GM19395 (cell line): Measurements from ENCODE around the gene PRCC.
"Not testable (repeated sequence)": the region's sequence is repeated elsewhere in the genome, so short reads cannot be mapped to it uniquely, and the experiment has no call there.

ENCODE experiments used
- ATAC-seq: cut with Tn5 transposase; IDR thresholded peaks from one replicate; pipeline ENCODE4 v1.9.1; 2021; ENCODE audit warnings: mild to moderate bottlenecking, moderate library complexity; ENCODE audit not compliant: unreplicated experiment

PRCC gene

GRCh38 chr1:156744344-156744743 is 23.0 kb upstream of the PRCC start:
- no peak for ATAC-seq

GRCh38 chr1:156744786-156745419 is 22.4 kb upstream of the PRCC start:
- no peak for ATAC-seq

GRCh38 chr1:156745881-156746280 is 21.5 kb upstream of the PRCC start:
- ATAC-seq: no peak

GRCh38 chr1:156746406-156746727 is 21.0 kb upstream of the PRCC start:
- ATAC-seq: no peak

GRCh38 chr1:156746728-156747631 is 20.4 kb upstream of the PRCC start:
- no peak for ATAC-seq

- ATAC-seq: no peak
Observed at GRCh38 chr1:156747742-156748669, 19.3 kb upstream of the PRCC start.

- no peak for ATAC-seq
Observed at GRCh38 chr1:156748670-156749418, 18.5 kb upstream of the PRCC start.

GRCh38 chr1:156749419-156750118 is 17.8 kb upstream of the PRCC start:
- ATAC-seq: no peak

GRCh38 chr1:156750191-156750672 is 17.1 kb upstream of the PRCC start:
- no peak for ATAC-seq

GRCh38 chr1:156750711-156751450 is 16.5 kb upstream of the PRCC start:
- no peak for ATAC-seq

- no peak for ATAC-seq
Observed at GRCh38 chr1:156751451-156751756, 15.9 kb upstream of the PRCC start, which contains the start of gene HDGF. HDGF (minus strand) TSS chr1:156751675; CDS start chr1:156751429, 246 bp downstream.

GRCh38 chr1:156751757-156752481 is 15.4 kb upstream of the PRCC start:
- ATAC-seq: no peak

- ATAC-seq: no peak
Observed at GRCh38 chr1:156752843-156753482, 14.4 kb upstream of the PRCC start.

- ATAC-seq: no peak
Observed at GRCh38 chr1:156754219-156754618, 13.1 kb upstream of the PRCC start.

GRCh38 chr1:156755527-156755950 is 11.8 kb upstream of the PRCC start:
- ATAC-seq: no peak

- no peak for ATAC-seq
Observed at GRCh38 chr1:156756355-156756754, 11.0 kb upstream of the PRCC start.

GRCh38 chr1:156757572-156758253 is 9.6 kb upstream of the PRCC start:
- ATAC-seq: not testable (repeated sequence)
